HG03457 (cell line): ENCODE data around the gene CWC27.
"Not testable (repeated sequence)": the region's sequence is repeated elsewhere in the genome, so short reads cannot be mapped to it uniquely, and the experiment has no call there.

Experiments
- ATAC-seq: cut with Tn5 transposase; IDR thresholded peaks from one replicate; pipeline ENCODE4 v1.9.1; 2021; ENCODE audit warnings: moderate number of reproducible peaks; ENCODE audit not compliant: unreplicated experiment

CWC27 gene

DNA sequence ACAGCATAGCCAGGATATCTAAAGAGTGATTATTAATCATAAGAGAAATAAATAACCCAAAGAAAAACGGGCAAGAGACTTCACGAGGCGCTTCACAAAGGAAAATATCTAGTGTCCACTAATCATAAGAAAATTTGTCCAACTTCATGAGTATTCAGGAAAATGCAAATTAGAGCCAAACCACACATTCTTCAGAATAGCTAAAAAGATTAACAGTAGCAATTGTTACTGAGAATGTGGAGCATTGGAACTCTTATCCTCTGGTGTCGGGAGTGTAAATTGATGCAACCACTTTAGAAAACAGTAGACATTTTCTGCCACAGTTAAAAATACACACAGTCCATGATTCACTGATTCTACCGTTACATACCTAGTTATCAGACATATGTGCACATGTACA is 145.7 kb downstream of the CWC27 start:
- no peak for ATAC-seq

DNA sequence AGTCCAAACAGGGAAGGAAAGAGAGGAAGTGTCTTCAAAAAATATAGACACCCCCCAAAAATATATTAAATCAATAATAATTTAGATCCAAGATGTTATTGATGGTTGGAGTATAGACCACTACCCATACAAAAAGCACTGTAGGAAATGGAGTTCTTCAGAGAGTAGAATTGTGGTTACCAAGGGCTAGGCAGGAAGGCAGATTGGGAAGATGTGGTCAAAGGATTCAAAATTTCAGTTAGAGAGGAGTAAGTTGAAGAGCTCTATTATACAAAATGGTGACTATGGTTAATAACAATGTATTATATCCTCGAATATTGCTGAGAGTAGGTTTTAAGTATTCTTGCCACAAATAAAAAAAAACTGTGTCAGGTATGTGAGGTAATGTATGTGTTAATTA is 149.4 kb downstream of the CWC27 start:
- no peak for ATAC-seq

DNA sequence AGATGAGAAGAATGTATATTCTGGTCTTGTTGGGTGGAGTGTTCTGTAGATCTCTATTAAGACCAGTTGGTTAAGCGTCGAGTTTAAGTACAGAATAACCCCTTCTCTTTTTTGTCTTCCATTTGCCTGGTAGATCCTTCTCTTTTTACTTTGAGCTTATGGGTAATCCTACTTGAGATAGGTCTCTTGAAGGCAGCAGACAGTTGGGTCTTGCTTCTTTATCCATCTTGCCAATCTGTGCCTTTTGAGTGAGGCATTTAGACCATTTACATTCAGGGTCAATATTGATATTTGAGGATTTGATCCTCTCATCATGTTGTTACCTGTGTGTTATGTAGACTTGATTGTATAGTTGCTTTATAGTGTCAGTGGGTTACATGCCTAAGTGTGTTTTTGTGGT is 152.7 kb downstream of the CWC27 start:
- ATAC-seq = no peak

DNA sequence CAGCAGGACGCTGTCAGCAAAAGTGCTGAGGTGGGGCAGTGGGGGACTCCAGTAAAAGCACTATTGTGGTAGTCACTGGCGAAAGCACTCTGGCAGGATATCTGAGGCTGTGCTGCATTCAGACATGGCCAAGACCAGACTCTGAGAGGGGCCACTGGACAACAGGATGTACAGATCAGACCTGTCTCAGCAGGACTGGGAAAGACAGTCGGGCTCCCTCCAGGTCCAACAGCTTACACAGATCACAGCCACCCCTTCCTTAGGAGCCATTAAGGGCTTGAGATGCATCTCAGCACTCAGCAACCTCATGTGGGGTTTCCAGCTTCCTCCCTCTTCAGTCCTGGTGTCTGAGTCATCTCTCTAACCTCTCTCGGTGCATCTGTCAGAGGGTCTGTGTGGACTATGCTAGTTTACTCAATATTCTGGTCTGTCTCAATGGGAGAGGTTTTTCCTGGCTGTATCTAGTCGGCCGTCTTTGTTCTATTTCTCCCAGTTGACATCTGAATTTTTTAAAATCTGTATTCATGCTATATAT is 154.5 kb downstream of the CWC27 start:
- ATAC-seq = no peak

DNA sequence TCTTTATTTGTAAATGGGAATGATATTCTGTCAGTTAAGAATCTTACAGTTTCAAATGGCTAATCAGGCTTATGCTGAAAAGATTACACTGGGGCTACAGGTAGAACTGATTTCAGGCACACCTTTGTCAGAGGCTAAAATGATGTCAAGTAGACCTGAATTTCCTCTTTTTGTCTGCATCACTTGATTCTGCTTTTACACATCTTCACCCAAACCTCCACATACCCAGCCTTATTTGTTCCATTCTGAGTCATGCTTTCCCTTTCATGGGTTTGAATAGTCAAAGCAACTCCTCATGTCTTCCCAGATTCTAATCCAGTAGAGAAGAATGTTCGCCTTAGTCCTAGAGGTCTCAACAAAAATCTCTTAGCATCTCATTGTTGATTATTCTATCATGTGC is 156.4 kb downstream of the CWC27 start:
- ATAC-seq = no peak

DNA sequence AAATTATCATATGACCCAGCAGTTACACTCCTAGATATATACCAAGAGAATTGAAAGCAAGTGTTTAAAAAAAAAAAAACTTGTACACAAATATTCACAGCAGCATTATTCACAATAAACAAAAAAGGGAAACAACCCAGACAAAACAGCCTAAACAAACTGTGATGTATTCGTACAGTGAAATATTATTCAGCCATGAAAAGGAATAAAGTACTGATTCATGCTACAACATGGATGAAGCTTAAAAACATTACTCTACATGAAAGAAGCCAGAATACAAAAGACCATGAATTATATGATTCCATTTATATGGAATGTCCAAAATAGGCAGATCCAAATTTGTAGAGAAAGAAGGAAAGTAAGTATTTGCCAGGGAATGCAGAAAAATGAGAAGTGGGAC is 161.1 kb downstream of the CWC27 start:
- ATAC-seq = no peak

DNA sequence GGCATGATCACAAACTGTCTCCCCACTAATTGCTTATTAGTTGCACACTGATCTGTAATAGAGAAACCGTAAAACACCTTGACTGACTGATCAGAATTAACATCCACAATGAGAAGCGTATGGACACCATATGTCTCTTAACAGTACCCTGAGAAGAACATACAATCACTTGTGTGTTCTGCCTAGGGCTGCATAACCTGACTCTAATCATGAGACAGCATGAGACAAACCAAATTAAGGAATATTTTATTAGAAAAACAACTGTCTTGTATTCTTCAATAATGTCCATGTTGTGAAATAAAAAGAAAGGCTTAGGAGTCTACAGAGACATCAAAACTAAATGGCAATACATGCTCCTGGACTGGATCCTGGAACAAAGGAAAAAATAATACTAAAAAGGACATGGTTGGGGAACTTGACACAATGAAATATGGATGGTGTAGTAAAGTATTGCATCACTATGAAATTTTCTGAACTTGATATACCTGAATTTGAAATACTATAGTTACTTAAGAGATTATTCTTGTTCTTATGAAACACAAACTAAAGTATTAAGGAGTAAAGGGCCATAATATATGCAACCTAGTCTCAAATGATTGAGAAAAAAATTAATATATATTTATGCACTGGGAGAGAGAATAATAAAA is 162.1 kb downstream of the CWC27 start:
- ATAC-seq = no peak

DNA sequence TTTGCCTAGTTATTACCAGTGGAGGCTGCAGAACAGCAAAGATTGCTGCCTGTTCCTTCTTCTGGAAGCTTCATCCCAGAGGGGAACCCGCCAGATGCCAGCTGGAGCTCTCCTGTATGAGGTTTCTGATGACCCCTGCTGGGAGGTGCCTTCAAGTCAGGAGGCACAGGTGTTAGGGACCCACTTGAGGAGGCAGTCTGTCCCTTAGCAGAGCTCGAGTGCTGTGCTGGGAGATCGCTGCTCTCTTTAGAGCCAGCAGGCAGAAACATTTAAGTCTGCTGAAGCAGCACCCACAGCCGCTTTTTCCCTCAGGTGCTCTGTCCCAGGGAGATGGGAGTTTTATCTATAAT is 170.7 kb downstream of the CWC27 start:
- not testable (repeated sequence) for ATAC-seq

DNA sequence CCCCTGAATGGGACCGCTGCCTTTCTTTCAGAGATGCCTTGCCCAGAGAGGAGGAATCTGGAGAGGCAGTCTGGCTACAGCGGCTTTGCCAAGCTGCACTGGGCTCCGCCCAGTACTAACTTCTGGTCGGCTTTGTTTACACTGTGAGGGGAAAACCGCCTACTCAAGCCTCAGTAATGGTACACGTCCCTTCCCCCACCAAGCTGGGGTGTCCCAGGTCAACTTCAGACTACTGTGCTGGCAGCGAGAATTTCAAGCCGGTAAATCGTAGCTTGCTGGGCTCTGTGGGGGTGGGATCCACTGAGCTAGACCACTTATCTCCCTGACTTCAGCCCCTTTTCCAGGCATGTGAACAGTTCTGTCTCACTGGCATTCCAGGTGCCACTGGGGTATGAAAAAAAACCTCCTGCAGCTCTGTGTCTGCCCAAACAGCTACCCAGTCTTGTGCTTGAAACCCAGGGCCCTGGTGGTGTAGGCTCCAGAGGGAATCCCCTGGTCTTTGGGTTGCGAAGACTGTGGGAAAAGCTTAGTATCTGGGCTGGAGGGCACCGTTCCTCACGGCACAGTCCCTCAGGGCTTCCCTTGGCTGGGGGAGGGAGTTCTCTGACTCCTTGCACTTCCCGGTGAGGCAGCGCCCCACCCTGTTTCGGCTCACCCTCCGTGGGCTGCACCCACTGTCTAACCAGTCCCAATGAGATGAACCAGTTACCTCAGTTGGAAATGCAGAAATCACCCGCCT is 171.2 kb downstream of the CWC27 start:
- no peak for ATAC-seq

DNA sequence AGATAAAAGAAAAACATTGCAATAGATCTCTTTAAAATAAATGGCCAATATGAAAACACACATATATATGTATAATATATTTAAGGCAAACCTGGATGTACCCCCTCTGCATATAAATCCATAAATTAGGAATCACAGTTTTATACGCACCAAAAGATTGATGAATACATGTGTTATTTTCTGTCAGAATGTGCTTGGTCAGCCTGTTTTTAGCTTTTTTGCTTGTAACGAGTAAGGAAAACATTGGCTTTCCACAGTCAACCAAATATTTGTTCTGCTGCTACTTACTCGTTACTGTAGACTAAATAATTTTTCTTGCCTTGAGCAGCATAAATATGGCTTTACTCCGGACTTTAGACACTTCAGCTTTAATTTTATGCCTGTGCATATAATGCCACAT is 173.7 kb downstream of the CWC27 start:
- no peak for ATAC-seq

DNA sequence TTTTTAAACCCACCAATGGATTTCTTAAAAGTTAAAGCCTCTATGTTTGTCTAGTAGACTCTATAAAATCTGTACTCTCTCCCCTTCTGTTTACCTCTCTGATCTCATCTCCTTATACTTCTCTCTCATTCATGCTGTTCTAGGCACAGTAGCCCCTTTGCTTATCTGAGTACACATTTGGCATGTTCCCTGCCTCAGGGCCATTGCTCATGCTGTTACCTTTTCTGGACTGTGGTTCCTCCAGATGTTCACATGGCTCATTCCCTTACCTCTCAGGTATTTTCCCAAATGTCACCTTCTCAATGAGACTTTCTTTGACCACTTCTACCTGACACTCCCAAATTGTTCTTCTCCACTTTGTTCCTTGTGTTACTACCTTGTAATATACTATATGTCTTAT is 176.1 kb downstream of the CWC27 start:
- ATAC-seq = no peak

DNA sequence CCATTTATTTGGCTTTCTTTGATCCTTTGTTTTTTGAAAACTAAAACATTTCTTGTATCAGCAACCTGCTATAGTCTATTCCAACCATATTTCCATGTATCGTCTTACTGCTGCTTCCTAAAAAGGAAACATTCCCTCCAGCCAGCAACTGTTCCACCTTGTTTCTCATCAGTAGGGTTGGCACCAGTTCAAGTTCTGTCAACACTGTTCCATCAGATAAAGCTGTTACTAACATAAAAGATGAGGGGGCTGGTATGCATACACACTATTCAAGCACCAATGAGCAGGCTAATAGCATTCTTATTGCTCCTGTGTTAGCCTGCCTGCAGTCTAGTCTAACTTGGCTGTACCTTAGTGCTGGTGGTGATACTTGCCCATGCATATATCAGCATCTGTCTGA is 178.3 kb downstream of the CWC27 start:
- ATAC-seq = no peak

DNA sequence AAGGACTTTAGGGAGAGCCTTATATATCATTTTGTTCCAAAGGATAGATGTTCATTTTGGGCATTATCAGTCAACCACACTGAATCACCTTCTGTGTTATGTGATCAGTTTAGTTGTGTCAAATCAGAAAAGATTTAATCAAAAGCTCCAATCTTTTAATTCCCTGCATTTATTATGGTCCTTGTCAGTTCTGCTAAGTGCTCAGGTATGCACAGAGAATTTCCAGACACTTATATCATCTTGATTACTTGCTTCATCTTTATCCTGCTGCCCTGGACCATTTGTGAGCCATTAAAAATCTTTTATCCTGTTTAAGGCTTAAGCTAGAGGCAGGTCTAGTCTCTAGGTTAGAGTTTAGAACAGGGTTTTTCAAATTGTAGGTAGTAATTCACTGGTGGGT is 179.1 kb downstream of the CWC27 start:
- no peak for ATAC-seq

DNA sequence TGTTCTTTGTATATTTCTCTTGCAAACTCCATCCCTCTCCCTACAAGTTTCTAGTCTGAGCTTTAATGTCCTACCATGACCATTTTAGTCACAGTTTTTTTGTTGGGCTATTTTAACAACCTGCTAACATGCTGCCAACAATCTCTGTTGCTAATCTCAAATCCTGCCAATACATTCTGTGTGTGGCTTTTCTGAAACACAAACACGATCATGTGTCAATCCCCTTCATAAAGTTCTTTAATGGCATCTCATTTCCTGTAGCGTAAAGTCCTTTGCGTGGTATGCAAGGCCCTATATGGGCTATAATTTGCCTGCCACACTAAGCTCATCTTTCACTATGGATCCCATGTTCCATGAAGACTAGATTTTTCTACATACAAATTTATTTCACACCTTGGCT is 180.6 kb downstream of the CWC27 start:
- ATAC-seq = no peak

DNA sequence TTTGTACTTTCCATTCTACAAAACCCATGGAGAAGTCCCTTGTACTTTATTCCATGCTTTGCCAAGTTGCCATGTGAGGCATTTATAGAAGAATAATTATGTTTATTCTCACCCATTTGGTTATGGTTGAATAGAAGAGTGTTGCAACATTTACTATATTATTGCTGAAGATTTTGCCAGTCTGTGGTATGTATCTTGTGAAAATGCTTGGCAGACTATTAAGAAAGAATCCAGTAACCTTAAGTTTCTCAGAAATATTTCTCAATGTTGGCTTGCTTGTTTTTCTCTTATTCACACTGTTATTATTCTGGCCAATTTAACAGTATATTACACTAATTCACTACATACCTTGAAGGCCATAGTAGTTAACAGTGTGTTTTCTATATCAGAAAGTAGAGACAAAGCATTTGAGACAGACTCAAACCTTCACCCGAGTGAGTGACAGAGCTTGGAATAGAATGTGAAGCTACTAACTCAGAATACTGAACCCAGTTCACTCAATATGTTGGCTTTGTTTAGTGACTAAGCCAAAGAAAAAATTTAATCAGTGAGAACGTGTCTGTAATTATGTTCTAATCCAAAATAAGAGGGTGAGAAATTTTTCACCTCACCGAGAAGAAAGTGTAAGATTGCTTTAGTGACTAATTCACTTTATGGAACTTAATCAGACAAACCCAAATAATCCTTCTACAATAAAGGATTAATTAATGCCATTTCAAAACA is 184.4 kb downstream of the CWC27 start:
- no peak for ATAC-seq

DNA sequence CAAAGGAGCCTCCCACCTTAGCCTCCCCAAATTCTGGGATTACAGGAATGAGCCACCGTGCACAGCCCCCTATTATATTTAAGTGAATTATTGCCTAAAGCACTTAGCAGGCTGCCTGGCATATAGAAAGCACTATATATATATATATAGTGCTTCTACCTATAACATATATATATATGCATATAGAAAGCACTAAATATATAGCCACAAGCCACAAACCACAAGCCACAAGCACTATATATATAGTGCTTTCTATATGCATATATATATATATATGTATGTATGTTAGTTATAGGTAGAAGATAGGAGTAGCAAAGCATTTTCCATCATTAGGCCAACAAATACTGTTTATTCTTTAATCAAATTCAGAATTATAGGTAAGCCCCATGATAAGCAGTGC is 185.8 kb downstream of the CWC27 start:
- no peak for ATAC-seq

DNA sequence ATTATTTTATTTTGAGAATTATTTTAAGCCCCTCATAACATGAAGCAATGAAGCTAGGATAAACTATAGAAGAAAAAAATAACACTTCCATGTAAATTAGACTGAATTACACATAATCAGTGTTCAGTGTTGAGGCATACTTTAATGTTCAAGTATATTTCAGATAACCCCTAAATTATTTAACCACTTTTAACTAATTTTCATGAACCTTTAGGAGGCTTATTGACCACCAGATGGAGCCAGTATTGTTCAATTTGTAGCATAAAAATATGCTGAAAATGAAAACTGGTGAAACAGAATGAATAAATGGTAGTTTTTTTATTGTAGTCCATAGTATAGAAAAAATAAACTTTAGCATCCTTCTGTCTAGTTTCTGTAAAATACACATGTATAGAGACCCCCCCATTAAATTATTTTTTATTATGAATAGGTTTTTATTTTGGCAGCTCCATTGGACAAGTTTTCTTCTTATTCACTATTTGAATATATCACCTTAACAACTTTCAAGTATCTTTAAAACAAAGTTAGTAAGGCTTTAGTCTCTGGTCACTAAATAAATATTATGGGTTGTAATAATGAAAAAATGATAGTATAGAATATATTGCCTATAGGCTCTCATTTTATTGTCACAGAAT is 190.1 kb downstream of the CWC27 start:
- no peak for ATAC-seq

DNA sequence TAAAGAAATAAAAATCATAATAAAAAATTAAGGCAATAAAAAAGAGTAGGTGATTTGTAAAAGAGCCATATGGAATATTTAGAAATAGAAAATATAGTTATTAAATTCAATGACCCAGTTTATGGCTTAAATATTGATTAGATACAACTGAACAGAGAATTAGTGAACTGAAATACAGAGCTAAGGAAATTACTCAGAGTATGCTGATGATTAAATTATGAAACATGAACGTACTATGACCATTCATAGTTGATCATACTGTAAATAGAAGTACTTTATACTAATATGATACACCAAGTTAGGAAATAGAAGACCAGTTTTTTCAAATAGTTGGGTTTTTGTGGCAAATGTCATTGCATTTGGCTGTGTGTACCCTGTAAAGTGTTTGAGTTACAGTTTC is 194.5 kb downstream of the CWC27 start:
- no peak for ATAC-seq

DNA sequence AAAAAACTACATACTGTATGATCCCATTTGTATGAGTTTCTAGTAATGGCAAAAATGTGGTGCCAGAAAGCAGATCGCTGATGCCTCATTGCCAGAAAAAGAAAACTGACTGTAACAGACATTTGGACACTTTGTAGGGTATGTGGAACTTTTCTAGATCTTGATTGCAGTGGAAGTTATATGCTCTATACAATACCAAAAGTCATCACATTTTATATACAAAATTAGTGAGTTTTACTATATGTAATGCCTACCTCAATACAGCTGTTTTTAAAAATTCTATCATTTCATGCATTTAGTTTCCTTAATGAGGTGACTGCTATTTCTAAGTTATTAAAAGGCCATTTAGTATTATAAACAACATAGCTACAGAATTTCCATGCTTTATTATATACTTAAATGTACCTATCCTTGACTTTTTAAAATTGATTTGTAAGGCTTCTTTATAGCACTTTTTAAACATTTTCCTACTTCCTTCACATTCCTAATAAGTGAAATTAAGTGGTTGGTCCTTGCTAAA is 199.9 kb downstream of the CWC27 start:
- ATAC-seq = no peak

DNA sequence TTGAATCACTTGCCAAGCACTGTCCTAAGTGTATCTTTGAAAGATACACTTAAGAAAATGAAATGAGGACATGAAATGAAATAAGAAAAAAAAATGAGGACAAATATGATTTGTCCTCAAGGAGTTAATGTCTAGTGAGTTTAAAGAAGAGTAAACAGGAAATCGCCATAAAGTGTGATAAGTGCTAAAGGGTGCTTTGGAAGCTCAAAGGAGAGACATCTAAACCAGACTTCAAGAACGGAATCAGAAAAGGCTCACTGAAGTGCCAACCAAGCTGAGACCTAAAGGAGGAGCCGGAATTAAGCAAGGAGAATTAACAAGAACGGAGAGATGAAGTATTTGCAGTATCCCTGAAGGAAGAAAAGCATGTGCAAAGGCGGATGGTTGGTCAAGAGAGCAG is 200.8 kb downstream of the CWC27 start:
- ATAC-seq = no peak

DNA sequence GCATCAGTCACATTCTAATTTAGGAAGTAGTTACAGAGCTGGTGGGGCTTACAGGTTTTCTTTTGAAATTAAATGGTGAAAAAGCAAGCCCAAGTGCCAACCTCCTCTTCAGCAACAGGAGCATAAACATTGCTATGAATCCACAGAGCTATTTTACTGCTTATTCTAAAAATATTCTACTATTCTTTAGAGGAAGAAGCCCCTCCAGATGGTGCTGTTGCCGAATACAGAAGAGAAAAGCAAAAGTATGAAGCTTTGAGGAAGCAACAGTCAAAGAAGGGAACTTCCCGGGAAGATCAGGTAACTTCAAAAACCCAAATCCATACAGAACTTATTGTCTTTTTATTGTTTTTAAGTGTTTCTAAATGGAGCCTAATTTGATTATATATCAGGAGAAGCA is 202.8 kb downstream of the CWC27 start:
- no peak for ATAC-seq
